SU-DHL-6 (cell line): ENCODE measurements around the gene NINJ2.

Experiments
- EZH2phosphoT487 ChIP-seq: fragments of 200-600 bp; sonication (generic), shearing (Covaris generic); conservative IDR thresholded peaks from 2 replicates; pipeline ENCODE4 v1.6.1; 2018; ENCODE audit warnings: mild to moderate bottlenecking, antibody characterized with exemption, low read length, moderate library complexity, mixed read lengths
- TF ChIP-seq, protein P1 (sequence below): fragments of 200-600 bp; sonication (generic); IDR thresholded peaks from one replicate; pipeline ENCODE4 v1.5.1; 2017; ENCODE audit warnings: antibody characterized with exemption, mild to moderate bottlenecking, low read length, moderate library complexity; ENCODE audit not compliant: insufficient read depth, poor library complexity, severe bottlenecking

DNA sequence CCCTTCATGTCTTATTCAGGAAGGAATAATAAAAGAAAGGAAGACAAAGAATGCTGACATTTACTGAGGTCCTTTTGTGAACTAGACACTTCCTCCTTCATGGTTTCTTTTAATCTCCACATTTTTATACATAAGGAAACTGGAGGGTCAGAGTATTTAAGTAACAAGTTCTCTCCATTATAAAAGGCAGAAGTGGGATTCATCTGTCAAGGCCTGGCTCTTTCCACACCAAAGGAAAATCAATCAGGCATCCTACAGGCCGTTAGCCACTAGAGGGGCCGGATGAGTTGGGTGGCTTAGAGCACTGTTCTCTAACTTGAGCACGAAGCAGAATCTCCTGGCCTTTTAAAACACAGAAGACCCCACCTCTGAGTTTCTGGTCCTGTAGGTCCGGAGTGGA, 36.8 kb upstream of the NINJ2 start:
- no peak for TF ChIP-seq EZH2phosphoT487
- TF ChIP-seq, protein P1, sequence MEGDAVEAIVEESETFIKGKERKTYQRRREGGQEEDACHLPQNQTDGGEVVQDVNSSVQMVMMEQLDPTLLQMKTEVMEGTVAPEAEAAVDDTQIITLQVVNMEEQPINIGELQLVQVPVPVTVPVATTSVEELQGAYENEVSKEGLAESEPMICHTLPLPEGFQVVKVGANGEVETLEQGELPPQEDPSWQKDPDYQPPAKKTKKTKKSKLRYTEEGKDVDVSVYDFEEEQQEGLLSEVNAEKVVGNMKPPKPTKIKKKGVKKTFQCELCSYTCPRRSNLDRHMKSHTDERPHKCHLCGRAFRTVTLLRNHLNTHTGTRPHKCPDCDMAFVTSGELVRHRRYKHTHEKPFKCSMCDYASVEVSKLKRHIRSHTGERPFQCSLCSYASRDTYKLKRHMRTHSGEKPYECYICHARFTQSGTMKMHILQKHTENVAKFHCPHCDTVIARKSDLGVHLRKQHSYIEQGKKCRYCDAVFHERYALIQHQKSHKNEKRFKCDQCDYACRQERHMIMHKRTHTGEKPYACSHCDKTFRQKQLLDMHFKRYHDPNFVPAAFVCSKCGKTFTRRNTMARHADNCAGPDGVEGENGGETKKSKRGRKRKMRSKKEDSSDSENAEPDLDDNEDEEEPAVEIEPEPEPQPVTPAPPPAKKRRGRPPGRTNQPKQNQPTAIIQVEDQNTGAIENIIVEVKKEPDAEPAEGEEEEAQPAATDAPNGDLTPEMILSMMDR, result no peak
